ENCODE measurements around the gene SRP19. TPM values are rescaled to one million over a fixed set of nuclear protein-coding genes. Genes with fewer than 3 reads are reported as not detected.

Gene SRP19
- total and polyA plus RNA-seq, 2 of the 8 experiments (the other 6 are each of a cell fraction or from before 2014, with no cell fraction given) = 27.5 to 79.9 TPM

DNA sequence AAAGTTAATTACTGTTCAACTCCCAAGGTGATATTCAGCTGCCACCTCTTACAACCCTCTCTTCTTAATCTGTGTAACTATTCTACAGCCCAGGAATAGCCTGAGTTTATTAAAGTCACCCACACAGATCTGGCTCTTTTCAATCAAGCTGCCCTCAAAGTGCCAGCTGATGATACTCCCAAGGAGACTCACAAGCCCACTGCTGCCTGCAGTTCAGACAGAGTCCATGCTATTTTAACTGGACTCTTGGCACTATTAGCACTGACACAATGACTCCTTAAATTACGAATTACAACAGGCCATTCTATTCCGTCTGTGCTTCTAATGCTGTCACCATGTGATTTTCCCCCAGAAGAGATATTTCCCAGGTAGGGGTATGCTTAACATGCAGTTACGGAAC, 34.6 kb downstream of the SRP19 start:
- H3K18ac ChIP-seq (ENCODE audit: extremely low read depth, low read length) = no peak overlapping the region
- H3K4me1 ChIP-seq (replicated peaks in 1 of 4; ENCODE audit: control insufficient read depth in 3 of 4, insufficient read depth in 4 of 4, low read length in 3 of 4) = no peaks in the 10 kb centered on the region
- no peak overlapping the region for H2BK20ac ChIP-seq (ENCODE audit: low read length)
- TF ChIP-seq KDM1A (IDR thresholded peaks at IDR 0.05; ENCODE audit: borderline replicate concordance, low read length) (no peak), SUZ12 (IDR thresholded peaks at IDR 0.05; ENCODE audit: low read length) (no peak), FOSL1 (IDR thresholded peaks at IDR 0.05; ENCODE audit: insufficient read depth, low read depth, low read length) (no peak), EP300 (IDR thresholded peaks at IDR 0.05; ENCODE audit: borderline replicate concordance in 1 of 2, low read depth in 2 of 2, low read length in 2 of 2) (no peak), CBX8 (IDR thresholded peaks at IDR 0.05; ENCODE audit: borderline replicate concordance, low read depth, low read length) (no peak)
- TF ChIP-seq, protein P1, sequence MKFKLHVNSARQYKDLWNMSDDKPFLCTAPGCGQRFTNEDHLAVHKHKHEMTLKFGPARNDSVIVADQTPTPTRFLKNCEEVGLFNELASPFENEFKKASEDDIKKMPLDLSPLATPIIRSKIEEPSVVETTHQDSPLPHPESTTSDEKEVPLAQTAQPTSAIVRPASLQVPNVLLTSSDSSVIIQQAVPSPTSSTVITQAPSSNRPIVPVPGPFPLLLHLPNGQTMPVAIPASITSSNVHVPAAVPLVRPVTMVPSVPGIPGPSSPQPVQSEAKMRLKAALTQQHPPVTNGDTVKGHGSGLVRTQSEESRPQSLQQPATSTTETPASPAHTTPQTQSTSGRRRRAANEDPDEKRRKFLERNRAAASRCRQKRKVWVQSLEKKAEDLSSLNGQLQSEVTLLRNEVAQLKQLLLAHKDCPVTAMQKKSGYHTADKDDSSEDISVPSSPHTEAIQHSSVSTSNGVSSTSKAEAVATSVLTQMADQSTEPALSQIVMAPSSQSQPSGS (IDR thresholded peaks at IDR 0.05; ENCODE audit: low read length) = no peak
- no peak overlapping the region for H2BK12ac ChIP-seq (ENCODE audit: low read depth, low read length)
- H3K23ac ChIP-seq (ENCODE audit: insufficient read length) = no peak overlapping the region
- H3K79me1 ChIP-seq (ENCODE audit: low read depth, low read length) = no peaks in the 10 kb centered on the region
- no peaks in the 10 kb centered on the region for H3K27me3 ChIP-seq (replicated peaks in 1 of 4; ENCODE audit: control insufficient read depth in 3 of 4, extremely low read depth in 1 of 4, insufficient read depth in 3 of 4, low read length in 3 of 4)
- H3K9me3 ChIP-seq (ENCODE audit: insufficient read depth in 2 of 2, low read depth in 1 of 2, low read length in 1 of 2) = no peaks in the 10 kb centered on the region
- no peak overlapping the region for H3K4me3 ChIP-seq (ENCODE audit: extremely low read depth in 1 of 4, insufficient read depth in 2 of 4, low read depth in 3 of 4, low read length in 4 of 4)
- no peak overlapping the region for H2BK15ac ChIP-seq (ENCODE audit: low read length)
- no peak overlapping the region for H4K8ac ChIP-seq (ENCODE audit: extremely low read depth, insufficient read depth, low read length)
- H3K4me2 ChIP-seq (ENCODE audit: insufficient read depth in 1 of 2, low read depth in 2 of 2, low read length in 2 of 2) = no peak overlapping the region
- DNase-seq (ENCODE audit: low read depth in 1 of 2, low spot score in 2 of 2) (no peak), FAIRE-seq (no peak)
- H4K91ac ChIP-seq (replicated peaks; ENCODE audit: insufficient read length, low read length) = no peak overlapping the region
- ChIA-PET POLR2A (ENCODE audit: partially characterized antibody) (interaction anchor here (0.6 to 2.0 kb wide), 4 partner anchors 11 to 116 kb away, joined by 3 to 4 read pairs (median 3); partner anchors contain the start of gene SRP19), CTCF (ENCODE audit: partially characterized antibody) (interaction anchor here (0.6 to 3.0 kb wide), 13 partner anchors 8 to 429 kb away, joined by 3 to 22 read pairs (median 3); no protein-coding TSS in a partner anchor)
- no peak overlapping the region for H2BK5ac ChIP-seq (ENCODE audit: low read depth, low read length)
- H2AK5ac ChIP-seq (ENCODE audit: low read depth, low read length) = no peak overlapping the region
- no peak overlapping the region for H4K5ac ChIP-seq (ENCODE audit: insufficient read length, low read depth, low read length)
- H3K27ac ChIP-seq (ENCODE audit: low read depth, low read length) = no peak overlapping the region
- H3K23me2 ChIP-seq (ENCODE audit: low read depth, low read length) = no peaks in the 10 kb centered on the region
- no peak overlapping the region for H3K9ac ChIP-seq (replicated peaks in 1 of 4; ENCODE audit: extremely low read depth in 1 of 4, low read depth in 3 of 4, low read length in 3 of 4)
- H3K36me3 ChIP-seq (ENCODE audit: control insufficient read depth in 2 of 4, insufficient read depth in 4 of 4, low read length in 3 of 4) = peaks cover 0 to 16% (median 3%) of the 10 kb centered on the region in 4 experiments; a peak in 2 of 8 replicates
- no peak overlapping the region for H3K14ac ChIP-seq (ENCODE audit: insufficient read length)
- H2BK120ac ChIP-seq (replicated peaks; ENCODE audit: low read depth, low read length) = no peak overlapping the region
- 90% methylated on average over 3 of the region's 3 CpGs; no CpG with 5 or more reads in 1 of the 2 experiments for WGBS, 2 experiments (ENCODE audit: extremely low coverage in 1 of 2, insufficient coverage in 1 of 2, insufficient read length in 1 of 2, insufficient replicate concordance in 2 of 2, low coverage in 1 of 2, low lambda C conversion rate in 2 of 2, missing lambda C conversion rate in 1 of 2)
- H3K4ac ChIP-seq (replicated peaks; ENCODE audit: insufficient read length, low read depth, low read length) = no peak overlapping the region
- no peaks in the 10 kb centered on the region for H4K20me1 ChIP-seq (replicated peaks in 1 of 2; ENCODE audit: control insufficient read depth in 1 of 2, insufficient read depth in 2 of 2, low read length in 2 of 2)
- H3K79me2 ChIP-seq (ENCODE audit: control insufficient read depth in 1 of 2, insufficient read depth in 2 of 2, low read length in 2 of 2) = no peaks in the 10 kb centered on the region
- H2AFZ ChIP-seq (ENCODE audit: low read length) = no peak overlapping the region
- no peak overlapping the region for H3K56ac ChIP-seq (replicated peaks; ENCODE audit: insufficient read length, low read depth, low read length)
